OCI-LY7 (cell line): ENCODE measurements around the gene ID3.

Source experiments
- EZH2phosphoT487 ChIP-seq: fragments of 200-600 bp; sonication (generic); IDR thresholded peaks from 2 replicates; pipeline ENCODE4 v1.6.1; 2018; ENCODE audit warnings: low read depth, borderline replicate concordance, mild to moderate bottlenecking, mixed run types, antibody characterized with exemption, low read length, moderate library complexity, mixed read lengths
- TF ChIP-seq, protein P1 (sequence below): fragments of 200-600 bp; sonication (generic); conservative IDR thresholded peaks from 2 replicates; pipeline ENCODE4 v1.5.1; 2014; ENCODE audit warnings: mild to moderate bottlenecking, antibody characterized with exemption, low read length, moderate library complexity, mixed read lengths

GRCh38 chr1:23562137-23562876, 3.0 kb upstream of the ID3 start:
- TF ChIP-seq, protein P1, sequence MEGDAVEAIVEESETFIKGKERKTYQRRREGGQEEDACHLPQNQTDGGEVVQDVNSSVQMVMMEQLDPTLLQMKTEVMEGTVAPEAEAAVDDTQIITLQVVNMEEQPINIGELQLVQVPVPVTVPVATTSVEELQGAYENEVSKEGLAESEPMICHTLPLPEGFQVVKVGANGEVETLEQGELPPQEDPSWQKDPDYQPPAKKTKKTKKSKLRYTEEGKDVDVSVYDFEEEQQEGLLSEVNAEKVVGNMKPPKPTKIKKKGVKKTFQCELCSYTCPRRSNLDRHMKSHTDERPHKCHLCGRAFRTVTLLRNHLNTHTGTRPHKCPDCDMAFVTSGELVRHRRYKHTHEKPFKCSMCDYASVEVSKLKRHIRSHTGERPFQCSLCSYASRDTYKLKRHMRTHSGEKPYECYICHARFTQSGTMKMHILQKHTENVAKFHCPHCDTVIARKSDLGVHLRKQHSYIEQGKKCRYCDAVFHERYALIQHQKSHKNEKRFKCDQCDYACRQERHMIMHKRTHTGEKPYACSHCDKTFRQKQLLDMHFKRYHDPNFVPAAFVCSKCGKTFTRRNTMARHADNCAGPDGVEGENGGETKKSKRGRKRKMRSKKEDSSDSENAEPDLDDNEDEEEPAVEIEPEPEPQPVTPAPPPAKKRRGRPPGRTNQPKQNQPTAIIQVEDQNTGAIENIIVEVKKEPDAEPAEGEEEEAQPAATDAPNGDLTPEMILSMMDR = 0 out of 2 replicates have a peak, but pooled peaks have one; percentile 2
- TF ChIP-seq EZH2phosphoT487 = no peak
